ENCODE data around the gene HDC.

Gene HDC

GRCh38 chr15:50265620-50266019, at the start of gene HDC:
Gene HDC, minus strand, starts transcription at chr15:50265726. Its CDS starts 103 bp downstream, at chr15:50265623.
- DNase-seq (ENCODE audit: low read depth, low spot score), result no peak

DNA sequence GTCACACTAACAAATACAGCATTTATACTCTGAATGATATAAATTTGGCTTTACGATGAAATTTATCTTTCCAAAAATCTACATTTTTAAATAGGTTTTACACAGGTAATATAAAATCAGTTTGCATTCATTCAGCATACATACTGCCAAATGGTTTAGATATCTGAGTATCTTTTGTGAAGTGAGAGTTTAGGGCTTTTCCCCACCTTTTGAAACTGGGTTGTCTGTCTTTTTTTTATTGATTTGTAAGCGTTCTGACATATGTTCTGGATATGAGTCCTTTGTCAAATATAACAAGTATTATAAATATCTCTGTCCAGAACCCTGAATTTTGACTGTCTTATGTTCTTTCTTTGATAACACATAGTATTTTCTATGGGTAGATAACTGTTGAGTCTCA, 47.1 kb upstream of the HDC start:
- DNase-seq (ENCODE audit: low read depth, low spot score), result no peak

DNA sequence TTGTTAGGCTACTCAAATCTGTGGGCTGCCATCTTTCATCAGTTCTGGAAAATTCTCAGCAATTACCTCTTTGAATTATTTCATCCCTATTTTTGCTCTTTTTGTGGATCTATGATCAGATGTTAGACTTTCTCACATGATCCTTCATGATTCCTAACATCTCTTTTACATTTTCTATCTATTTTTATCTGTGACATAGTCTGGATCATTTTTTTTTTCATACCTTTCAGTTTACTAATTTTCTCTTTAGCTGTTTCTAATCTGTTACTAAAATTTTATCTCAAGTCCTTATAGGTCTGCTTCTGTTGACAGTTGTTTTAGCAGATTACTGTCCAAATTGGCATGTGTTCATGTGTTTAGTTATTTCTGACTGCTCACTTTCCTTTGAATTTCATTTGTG, 42.3 kb upstream of the HDC start:
- no peak for DNase-seq (ENCODE audit: low read depth, low spot score)

- DNase-seq (ENCODE audit: low read depth, low spot score), result no peak
These were observed 39.3 kb upstream of the HDC start for GRCh38 chr15:50304836-50305235.

DNA sequence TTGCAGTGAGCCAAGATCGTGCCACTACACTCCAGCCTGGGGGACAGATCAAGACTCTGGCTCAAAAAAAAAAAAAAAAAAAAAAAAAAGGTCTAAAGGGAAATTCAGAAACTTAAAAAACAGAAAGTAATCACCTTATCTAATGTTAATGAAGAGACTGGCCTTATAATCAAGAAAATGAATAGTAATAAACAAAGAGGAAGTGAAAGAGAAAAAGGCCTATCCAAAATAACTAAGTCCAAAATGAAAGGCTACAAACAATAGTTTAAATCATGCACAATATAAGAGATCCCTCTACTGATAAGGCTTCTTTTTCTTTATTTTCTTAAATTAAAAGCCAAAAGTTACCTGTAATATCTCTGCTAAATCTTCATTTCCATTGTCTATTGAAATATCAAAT, 37.1 kb upstream of the HDC start:
- DNase-seq (ENCODE audit: low read depth, low spot score), result no peak

DNA sequence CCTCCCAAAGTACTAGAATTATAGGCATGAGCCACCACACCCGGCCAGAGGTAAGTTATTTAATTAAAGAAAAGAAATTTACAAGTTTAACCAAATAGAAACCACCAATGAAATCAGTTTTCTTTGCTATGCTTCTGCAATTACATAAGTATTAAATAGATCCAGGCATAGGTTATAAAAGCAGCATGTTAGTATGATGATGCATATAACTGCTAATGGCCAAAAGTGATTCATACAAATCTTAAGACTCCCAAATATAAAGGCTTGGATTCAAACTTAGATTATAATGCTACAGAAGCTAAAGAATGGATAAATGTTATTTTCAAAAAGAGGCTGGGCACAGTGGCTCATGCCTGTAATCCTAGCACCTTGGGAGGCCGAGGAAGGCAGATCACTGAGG, 32.8 kb upstream of the HDC start:
- DNase-seq (ENCODE audit: low read depth, low spot score), result no peak

DNA sequence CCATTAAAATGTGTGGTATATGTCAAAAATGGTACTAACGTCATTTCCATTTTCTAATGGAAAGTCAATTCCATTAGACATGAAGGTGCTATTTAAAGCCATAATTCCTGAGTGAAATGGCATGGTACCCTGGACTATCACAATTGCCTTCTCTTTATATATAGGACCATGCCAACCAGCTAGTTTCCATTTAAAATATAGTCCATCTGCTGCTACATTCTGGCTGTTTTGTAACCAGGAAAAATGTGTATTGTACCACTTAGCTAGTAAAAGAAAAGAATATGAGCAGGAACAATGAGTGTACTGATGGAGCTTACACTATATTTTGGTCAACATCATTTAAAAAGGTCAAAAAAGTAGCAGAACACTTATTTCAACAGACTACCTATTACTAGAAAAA, 30.4 kb upstream of the HDC start:
- no peak for DNase-seq (ENCODE audit: low read depth, low spot score)

DNA sequence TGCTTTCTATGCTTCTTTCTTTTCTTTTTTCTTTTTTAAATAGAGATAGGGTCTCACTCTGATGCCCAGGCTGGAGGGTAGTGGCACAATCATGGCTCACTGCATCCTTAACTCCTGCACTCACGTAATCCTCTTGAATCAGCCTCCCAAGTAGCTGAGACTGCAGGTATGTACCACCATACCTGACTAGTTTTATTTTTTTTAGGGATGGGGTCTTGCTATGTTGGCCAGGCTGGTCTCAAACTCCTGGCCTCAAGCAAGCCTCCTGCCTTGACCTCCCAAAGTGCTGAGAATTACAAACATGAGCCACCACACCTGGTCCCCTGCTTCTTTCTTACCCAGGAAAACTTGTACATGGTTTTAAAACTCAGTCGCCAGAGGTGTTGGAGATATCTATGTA, 24.2 kb upstream of the HDC start:
- no peak for DNase-seq (ENCODE audit: low read depth, low spot score)

DNA sequence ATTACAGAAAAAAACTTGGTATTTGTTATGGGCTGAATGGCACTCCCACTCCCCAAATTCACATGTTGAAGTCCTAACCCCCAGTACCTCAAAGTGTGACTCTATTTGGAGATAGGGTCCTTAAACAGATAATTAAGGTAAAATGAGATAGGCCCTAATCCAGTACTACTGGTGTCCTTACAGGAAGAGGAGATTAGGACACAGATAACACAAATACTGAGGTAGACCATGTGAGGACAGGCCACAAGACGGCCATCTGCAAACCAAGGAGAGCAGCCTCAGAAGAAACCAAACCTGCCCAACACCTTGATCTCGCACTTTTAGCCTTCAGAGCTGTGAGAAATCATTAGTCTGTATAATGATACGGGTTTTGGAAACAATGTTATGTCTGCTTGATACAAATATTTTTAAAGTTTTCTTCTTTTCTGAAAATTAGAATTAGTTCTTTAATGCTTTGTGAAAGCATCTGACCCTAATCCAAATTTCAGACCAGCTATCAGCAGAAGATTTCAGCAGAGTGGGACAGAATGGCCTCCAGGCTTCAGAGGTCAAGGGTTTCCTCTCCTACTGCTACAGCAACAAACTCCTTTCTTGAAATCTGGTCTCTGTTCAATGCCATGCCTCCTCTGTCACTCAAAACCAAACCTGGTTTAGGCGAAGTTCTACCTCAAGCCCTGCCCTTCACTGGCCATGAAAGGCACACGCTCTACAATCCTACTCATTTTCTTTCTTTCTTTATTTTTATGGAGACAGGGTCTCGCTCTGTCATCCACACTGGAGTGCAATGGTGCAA, 22.0 kb upstream of the HDC start:
- no peak for DNase-seq (ENCODE audit: low read depth, low spot score)

GRCh38 chr15:50281427-50281826, 15.9 kb upstream of the HDC start:
- DNase-seq (ENCODE audit: low read depth, low spot score), result no peak

DNA sequence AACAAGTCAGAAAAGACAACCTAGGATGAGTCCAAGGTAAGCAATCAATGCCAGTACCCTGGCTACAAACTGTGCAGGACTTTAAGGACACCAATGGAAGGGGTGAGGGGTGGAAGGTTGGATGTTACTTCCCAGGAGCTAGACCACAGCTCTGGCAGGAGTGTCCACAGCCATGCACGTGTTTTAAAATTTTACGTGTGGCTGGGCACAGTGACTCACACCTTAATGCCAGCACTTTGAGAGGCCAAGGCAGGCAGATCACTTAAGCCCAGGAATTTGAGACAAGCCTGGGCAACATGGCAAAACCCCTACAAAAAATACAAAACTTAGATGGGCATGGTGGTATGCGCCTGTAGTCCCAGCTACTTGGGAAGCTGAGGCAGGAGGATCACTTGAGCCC, 14.7 kb upstream of the HDC start:
- DNase-seq (ENCODE audit: low read depth, low spot score), result no peak

DNA sequence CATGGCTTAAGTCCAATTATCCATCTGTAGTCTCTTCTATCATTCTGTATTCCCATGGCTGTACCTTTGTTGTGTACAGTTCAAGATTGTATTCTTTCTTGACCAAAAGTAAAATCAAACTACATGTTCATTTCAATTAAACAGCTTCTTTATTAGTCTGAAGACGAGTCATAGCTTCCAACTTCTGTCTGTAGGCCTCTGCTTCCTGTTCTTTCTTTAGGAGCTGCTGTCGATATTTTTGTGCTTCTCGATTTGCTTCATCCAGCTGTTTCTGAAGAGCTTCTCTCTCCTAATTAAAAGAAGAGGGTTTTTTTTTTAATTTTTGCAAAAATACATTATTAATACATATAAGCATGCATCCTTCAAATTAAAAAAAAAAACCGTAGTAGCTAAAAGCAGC, 13.0 kb upstream of the HDC start:
- no peak for DNase-seq (ENCODE audit: low read depth, low spot score)

DNA sequence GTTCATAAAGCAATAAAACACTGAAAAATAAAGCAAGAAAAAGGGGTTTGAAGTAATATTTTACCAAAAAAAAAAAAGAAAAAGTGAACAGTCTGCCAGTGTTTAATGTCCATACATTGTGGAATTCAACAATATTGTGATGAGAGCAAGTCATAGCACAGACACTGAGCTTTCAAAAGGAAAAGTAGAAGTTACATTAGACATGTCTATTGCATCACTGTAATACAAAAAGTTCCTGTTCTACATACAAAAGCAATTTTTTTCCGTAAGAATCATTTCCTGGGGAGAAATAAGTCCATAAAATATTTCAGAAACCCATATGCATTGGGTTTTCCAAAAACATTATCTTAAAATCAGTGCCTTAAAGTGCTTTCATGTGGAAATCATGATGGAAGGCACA, 11.8 kb upstream of the HDC start:
- DNase-seq (ENCODE audit: low read depth, low spot score), result no peak

- DNase-seq (ENCODE audit: low read depth, low spot score), result no peak
These were observed 10.4 kb upstream of the HDC start for GRCh38 chr15:50275908-50276307.

GRCh38 chr15:50275091-50275490, 9.6 kb upstream of the HDC start:
- DNase-seq (ENCODE audit: low read depth, low spot score), result no peak

DNA sequence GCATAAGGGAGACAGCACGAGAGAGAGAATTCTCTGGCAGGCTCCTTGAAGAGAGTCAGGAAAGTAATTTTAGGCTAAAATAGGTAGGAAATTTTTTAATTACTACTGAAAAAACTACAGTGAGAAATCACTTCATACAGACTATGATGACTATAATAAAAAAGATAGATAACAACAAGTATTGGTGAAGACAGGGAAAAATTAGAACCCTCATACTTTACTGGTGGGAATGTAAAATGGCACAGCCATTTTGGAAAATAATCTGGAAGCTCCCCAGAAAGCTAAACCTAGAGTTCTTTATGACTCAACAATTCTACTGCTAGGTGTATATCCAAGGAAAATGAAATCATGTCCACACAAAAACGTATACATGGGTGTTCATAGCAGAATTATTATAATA, 2.1 kb upstream of the HDC start:
- no peak for DNase-seq (ENCODE audit: low read depth, low spot score)

GRCh38 chr15:50262533-50262932, 3.0 kb downstream of the HDC start:
- no peak for DNase-seq (ENCODE audit: low read depth, low spot score)

DNA sequence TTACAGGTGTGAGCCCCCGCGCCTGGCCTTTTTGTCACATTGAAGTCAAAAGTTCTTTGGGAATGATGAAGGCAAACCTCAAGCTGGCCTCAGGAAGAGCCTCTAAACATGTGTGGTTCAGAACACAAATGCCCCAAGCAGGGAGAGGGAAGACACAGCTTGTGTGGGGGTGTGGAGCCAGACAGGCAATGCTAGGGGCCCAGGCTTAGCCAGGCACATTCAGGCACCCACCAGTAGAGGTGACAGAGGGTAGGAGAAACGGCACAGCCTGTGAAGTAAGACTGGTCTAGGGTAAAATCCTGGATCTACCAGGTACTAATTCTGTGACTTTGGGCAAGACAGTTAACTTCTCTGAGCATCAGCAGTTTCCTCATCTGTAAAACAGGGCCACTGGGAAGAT, 3.5 kb downstream of the HDC start:
- no peak for DNase-seq (ENCODE audit: low read depth, low spot score)

GRCh38 chr15:50260969-50261496, 4.5 kb downstream of the HDC start:
- DNase-seq (ENCODE audit: low read depth, low spot score), result no peak

GRCh38 chr15:50259276-50259675, 6.2 kb downstream of the HDC start:
- DNase-seq (ENCODE audit: low read depth, low spot score), result no peak

DNA sequence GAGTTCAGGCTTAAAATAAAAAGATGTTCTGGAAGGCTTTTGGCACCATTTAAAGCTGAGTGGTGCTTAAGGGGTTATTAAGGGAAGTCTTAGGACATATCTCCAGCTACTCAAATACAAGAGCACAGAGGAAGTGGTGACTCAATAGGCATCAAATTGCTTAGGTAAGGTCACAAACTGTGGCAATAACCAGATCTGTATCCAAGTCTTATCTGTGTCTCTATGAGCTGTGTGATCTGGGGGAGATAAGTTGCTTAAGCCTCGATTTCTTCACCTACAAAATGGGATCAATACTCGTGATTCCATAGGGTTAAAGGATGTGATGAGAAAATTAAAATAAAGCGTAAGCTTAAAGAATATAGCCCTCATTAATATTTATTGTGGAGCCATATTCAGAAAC, 7.6 kb downstream of the HDC start:
- no peak for DNase-seq (ENCODE audit: low read depth, low spot score)

- no peak for DNase-seq (ENCODE audit: low read depth, low spot score)
These were observed 8.2 kb downstream of the HDC start for GRCh38 chr15:50257332-50257731.

GRCh38 chr15:50256188-50257041, 9.1 kb downstream of the HDC start:
- no peak for DNase-seq (ENCODE audit: low read depth, low spot score)
